NCI-H187 (cell line): Measurements from ENCODE around the gene KIFAP3.
"Not testable (repeated sequence)": the region's sequence is repeated elsewhere in the genome, so short reads cannot be mapped to it uniquely, and the experiment has no call there.

Experiments used
- DNase-seq, 2 experiments: peaks; one replicate each; lab custom pipeline; 2025; lab: John Stamatoyannopoulos, UW

Gene KIFAP3

GRCh38 chr1:170074250-170075157, at the start of gene KIFAP3:
KIFAP3 (minus strand) TSS chr1:170074695; CDS start chr1:170074467, 228 bp downstream.
- peak; percentile 95 to 97 for DNase-seq

GRCh38 chr1:170122366-170122765, 47.9 kb upstream of the KIFAP3 start:
- DNase-seq, result no peak

- DNase-seq, result no peak
Observed at GRCh38 chr1:170114906-170115305, 40.4 kb upstream of the KIFAP3 start.

DNA sequence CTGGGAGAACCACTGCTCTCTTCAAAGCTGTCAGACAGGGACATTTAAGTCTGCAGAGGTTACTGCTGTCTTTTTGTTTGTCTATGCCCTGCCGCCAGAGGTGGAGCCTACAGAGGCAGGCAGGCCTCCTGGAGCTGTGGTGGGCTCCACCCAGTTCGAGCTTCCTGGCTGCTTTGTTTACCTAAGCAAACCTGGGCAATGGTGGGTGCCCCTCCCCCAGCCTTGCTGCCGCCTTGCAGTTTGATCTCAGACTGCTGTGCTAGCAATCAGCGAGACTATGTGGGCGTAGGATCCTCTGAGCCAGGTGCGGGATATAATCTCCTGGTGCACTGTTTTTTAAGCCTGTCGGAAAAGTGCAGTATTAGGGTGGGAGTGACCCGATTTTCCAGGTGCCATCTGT, 38.6 kb upstream of the KIFAP3 start:
- not testable (repeated sequence) for DNase-seq

GRCh38 chr1:170097449-170097948, 23.0 kb upstream of the KIFAP3 start:
- no peak for DNase-seq

DNA sequence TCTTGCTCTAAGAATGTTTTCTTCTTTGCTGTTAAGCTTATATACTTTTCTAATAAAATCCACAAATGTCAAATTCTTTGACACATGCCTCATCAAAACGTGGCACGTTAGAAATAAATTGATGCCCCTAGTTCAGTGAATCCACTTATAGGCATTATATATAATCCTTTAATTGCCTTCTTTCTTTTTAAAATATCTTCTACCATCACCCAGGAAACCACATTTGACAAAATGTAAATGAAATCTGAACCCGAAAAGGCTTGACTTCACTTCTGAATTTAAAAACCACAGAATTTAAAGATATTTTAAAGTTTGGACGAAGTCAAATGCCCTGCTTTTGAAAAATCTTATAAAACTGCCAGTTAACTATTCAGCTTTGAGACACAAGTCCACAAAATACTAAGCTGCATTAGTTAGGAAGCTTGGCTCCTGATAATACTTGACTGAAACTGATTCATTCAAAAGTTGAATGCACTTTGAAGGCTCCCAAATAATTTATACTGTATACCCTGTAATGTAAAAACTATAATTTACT, 22.4 kb upstream of the KIFAP3 start:
- no peak for DNase-seq

DNA sequence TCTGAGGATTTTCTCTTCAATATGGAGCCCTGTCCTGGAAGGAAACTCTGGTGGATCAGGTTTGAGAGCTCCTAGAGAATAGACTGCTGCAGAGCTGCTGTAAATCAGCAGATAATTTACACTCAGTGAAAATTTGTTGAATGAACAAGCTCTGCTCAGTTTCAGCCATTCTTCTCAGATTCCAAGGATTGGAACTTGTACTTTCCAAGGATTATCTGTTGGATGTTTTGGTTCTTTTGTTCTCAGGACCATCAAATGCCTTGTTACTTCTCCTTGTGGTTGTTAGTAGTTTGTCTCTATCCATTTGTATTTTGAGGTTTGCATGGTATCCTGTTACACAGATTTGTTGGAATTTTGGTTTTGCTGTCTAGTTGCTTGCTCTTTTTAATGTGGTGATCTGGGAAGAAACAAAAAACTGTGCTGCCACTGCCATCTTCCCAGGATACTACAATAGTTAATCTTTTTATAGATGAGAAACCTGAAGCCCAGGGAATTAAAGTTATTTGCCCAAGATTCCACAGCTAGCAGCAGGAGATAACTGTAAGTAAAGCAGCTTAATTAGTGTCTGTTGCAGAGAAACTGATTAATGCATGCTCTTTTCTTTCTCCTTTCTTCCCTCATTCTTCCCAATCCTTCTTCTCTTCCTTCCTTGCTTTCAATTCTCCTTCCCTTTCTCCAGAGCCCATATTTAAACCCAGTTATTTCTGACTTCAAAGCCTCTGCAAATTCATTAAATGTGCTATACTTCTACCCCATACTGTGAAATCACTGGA, 21.7 kb upstream of the KIFAP3 start:
- DNase-seq, result no peak

- DNase-seq, result not testable (repeated sequence)
Observed at GRCh38 chr1:170094697-170095616, 20.5 kb upstream of the KIFAP3 start.

DNA sequence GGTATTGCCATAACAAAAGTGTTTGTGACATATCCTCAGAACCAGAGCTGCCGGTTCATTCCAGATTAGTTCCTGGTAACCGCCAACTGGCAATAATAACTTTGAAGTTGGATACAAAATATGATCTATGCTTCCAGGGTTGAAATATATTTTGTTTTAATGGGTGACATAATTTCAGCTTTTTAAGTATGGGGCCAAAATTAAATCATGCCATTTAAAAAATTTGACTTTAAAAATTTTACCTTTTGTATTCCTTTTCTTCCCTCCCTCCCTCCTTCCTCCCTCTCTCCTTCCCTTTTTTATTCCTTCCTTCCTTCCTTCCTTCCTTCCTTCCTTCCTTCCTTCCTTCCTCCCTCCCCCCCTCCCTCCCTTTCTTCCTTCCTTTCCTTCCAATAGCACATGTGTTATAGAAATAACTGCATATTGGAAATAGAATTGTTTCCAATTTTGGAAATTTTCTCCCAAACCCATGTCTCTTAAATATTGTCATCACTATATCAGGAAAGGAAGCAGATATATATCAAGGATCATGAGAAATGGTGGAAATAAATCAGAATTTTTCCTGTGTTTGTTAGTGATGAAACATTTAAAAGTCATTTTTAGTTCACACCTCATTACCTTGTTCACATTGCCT, 12.0 kb upstream of the KIFAP3 start:
- no peak for DNase-seq

DNA sequence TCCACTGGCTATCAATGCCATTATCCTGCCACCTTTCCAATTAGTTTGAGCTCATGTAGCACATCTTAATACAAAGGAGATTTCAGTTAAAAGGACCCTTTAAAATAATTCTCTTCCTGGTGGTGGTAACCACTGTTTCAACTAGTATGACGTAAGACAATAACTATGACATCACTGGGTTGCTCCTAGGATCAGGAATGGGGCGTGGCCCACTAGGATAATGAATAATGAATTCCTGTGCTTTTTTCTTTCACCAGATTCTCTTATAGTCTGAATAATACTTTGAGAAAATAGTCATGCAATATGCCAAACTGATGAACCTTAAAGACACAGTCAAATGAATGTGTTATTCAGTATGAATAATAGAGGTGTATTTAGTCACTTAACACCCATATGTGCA, 10.6 kb upstream of the KIFAP3 start:
- no peak for DNase-seq

DNA sequence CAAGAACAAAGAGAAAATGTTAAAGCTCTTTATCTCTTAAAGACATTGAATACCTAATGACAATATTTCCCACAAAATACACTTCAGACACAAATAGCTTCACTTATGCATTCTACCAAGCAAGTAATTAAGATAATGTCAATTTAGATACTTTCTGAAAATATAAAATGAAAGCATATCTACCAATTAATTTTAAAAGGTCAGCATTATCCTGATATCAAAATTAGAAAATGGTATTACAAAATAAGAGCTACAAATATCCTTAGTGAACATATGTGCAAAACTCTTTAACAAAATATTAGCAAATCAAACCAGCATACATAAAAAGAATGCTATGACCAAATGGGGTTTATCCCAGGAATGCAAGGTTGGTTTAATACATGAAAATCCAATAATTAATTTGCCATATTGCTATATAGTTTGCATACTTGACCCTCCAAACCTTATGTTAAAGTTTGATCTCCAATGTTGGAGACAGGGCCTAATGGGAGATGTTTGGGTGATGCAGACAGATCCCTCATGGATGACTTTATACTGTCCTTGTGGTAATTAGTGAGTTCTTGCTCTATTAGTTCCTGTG, 4.2 kb upstream of the KIFAP3 start:
- DNase-seq, result no peak

GRCh38 chr1:170077926-170078325, 3.4 kb upstream of the KIFAP3 start:
- no peak for DNase-seq

DNA sequence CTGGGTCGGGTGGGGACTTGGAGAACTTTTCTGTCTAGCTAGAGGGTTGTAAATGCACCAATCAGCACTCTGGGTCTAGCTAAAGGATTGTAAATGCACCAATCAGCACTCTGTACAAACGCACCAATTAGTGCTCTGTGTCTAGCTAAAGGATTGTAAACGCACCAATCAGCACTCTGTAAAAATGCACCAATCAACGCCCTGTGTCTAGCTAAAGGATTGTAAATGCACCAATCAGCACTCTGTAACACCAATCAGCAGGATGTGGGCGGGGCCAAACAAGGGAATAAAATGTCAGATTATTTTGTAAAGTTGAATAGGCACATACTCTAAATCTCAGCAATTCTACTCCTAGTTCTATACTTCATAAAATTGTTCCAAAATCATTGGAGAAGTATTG, 2.5 kb upstream of the KIFAP3 start:
- not testable (repeated sequence) for DNase-seq

- DNase-seq, result no peak
Observed at GRCh38 chr1:170076199-170076598, 1.7 kb upstream of the KIFAP3 start.

- no peak for DNase-seq
Observed at GRCh38 chr1:170075186-170075585, 691 bp upstream of the KIFAP3 start.

DNA sequence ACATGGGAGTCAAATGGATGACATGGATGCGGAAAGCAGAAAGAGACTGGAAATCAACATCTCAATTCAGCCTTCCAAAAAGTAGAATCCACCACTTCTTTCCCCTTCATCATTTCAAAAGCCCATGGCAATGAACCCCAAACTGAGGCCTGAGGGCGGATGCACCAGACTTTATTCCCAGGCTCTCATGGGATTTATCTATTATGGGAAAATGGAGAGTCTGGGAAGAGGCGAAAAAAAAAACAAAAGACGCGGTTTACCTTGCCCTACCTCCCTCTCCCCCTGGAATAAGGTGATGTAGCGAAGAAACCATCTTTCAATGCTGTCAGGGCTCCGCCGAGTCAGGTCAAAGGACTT, 624 bp downstream of the KIFAP3 start:
- no peak for DNase-seq

- DNase-seq, result no peak
Observed at GRCh38 chr1:170071378-170071777, 3.1 kb downstream of the KIFAP3 start.

DNA sequence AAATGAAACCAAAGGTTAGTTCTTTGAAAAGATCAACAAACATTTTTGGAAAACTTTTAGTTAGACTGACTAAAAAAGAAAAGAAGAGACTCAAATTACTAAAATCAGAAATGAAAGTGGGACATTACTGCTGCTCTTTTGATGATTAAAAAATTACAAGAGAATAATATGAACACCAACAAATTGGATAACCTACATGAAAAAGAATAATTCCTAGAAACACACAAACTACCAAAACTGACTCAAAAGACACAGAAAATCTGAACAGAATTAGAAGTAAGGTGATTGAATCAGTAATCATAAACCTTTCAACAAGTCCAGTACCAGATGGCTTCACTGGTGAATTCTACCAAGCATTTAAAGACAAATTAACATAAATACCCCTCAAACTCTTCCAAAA, 5.6 kb downstream of the KIFAP3 start:
- no peak for DNase-seq

GRCh38 chr1:170067253-170067819, 7.2 kb downstream of the KIFAP3 start:
- DNase-seq, result no peak

- DNase-seq, result no peak
Observed at GRCh38 chr1:170064821-170065220, 9.7 kb downstream of the KIFAP3 start.
